ENCODE data around the gene FOXO3.
"Not testable (repeated sequence)": the region's sequence is repeated elsewhere in the genome, so short reads cannot be mapped to it uniquely, and the experiment has no call there.

FOXO3 gene

DNA sequence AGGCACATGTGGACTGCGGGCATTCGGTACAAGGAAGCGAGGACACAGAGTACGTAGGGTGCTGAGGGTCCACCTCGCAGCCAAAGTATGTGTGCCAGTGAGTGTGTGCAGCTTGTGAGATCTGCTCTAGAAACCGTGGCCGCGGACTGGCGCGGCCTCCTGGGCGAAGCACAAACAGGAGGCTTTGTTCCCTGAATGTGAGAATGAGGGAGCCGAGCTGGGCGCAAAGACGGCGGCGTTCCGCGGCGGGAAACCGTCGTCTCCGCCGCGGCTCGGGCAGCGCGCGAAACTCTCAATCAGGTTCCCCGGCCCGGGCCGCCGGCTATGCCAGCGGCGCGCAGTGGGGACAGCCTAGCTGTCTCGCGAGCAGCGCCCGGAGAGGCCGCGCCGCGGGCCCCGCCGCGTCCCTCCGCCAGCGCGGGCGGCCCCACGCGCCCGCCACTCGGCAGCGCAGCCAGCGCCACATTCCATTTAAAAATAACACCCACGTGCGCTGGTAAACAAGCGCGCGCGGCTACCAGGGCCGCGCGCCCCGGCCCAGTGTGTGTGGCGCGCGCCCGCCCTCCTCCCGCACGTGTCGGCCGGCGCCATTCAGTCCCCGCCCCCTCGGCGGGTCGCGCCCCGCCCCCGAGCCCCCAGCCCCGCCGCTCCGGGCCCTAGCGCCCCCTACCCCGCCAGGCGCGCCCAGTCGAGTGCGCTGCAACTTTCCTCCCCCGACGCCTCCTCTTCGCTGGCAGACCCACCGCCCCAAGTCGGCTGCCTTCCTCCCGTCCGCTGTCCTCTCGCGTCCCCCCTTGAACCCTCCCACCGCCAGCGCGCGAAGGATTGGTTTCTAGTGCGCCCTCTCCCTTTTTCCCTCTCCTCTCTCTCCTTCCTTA, 3.0 kb upstream of the FOXO3 start:
- H4K5ac ChIP-seq (ENCODE audit: low read length) = no peak overlapping the region
- no peak overlapping the region for H3K23ac ChIP-seq (ENCODE audit: low read length)
- H4K8ac ChIP-seq (ENCODE audit: low read depth, low read length) = no peak overlapping the region
- H3K27me3 ChIP-seq (ENCODE audit: insufficient read depth, low read length, poor library complexity) = no peaks in the 10 kb centered on the region
- peak overlapping the region; percentile 82 for H3K4me3 ChIP-seq (ENCODE audit: low read length)
- H2BK5ac ChIP-seq (ENCODE audit: low read length) = peak overlapping the region; percentile 70
- WGBS (ENCODE audit: extremely low coverage, insufficient coverage, low lambda C conversion rate) = no CpG with 5 or more reads among the region's 105 CpGs
- H3K79me1 ChIP-seq (ENCODE audit: low read length) = peaks cover 4% of the 10 kb centered on the region
- no peak overlapping the region for H2BK15ac ChIP-seq (replicated peaks; ENCODE audit: low read depth)
- no peak overlapping the region for H2BK120ac ChIP-seq (ENCODE audit: low read depth, low read length)
- peaks cover 7% of the 10 kb centered on the region for H3K79me2 ChIP-seq (ENCODE audit: control insufficient read depth, insufficient read depth, low read length)
- peak overlapping the region; percentile 93 for H3K27ac ChIP-seq (ENCODE audit: low read depth, low read length)
- H3K4ac ChIP-seq (ENCODE audit: low read depth, low read length) = peak overlapping the region; percentile 70
- peak overlapping the region; percentile 97 for H3K56ac ChIP-seq (ENCODE audit: low read length)
- H3K9ac ChIP-seq (ENCODE audit: low read length) = peak overlapping the region; percentile 91
- H3K4me2 ChIP-seq (ENCODE audit: low read length) = peak overlapping the region; percentile 96
- peak; percentile 57 for DNase-seq
- H3K18ac ChIP-seq (ENCODE audit: low read length) = peak overlapping the region; percentile 94
- H2AK5ac ChIP-seq (ENCODE audit: low read length) = no peak overlapping the region
- H3K36me3 ChIP-seq (ENCODE audit: control insufficient read depth, insufficient read depth, low read length) = no peaks in the 10 kb centered on the region
- H3K4me1 ChIP-seq (ENCODE audit: control insufficient read depth, low read depth, low read length) = peaks cover 8% of the 10 kb centered on the region

DNA sequence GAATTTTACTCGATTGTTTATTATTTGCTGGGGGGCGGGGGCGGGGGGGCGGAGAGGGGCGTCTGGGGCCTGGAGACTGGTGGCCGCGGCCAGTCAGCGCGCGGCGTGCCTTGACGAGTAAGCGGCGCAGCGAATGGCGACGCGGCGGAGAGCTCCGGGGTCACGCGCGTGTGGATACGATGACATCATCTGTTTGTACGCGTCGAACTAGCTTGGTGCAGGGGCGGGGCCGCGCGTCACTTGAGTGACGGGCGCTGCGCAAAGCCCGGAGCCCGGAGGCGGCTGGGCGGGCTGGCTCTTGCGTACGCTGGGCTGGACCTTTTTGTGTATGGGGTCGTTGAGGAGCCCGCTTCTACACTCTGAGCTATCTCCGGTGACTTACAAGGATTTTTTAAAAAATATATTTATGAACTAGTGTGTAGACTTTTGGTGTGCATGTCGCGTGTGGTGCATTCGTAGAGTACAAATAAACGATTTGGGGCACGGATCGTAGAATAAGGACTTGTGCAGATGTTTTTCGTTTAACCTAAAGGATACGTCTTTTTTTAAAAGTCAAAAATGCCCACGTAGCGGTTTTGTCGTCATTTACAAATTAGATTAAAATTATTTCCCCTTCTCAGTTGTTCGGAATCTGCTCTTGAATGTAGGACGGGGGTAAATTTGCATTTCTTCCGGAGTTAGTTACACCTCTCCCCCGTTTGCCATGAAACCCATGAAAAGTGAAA, 2.2 kb upstream of the FOXO3 start:
- Histone ChIP-seq H3K79me2 (ENCODE audit: control insufficient read depth, insufficient read depth, low read length) (peaks cover 7% of the 10 kb centered on the region), H3K36me3 (ENCODE audit: control insufficient read depth, insufficient read depth, low read length) (no peaks in the 10 kb centered on the region), H3K4ac (ENCODE audit: low read depth, low read length) (no peak overlapping the region), H4K8ac (ENCODE audit: low read depth, low read length) (no peak overlapping the region), H3K4me1 (ENCODE audit: control insufficient read depth, low read depth, low read length) (peaks cover 8% of the 10 kb centered on the region), H2BK120ac (ENCODE audit: low read depth, low read length) (no peak overlapping the region), H3K27me3 (ENCODE audit: insufficient read depth, low read length, poor library complexity) (no peaks in the 10 kb centered on the region), H3K23ac (ENCODE audit: low read length) (no peak overlapping the region), H3K79me1 (ENCODE audit: low read length) (peaks cover 4% of the 10 kb centered on the region), H3K18ac (ENCODE audit: low read length) (peak overlapping the region; percentile 94), H4K5ac (ENCODE audit: low read length) (no peak overlapping the region), H2AK5ac (ENCODE audit: low read length) (no peak overlapping the region), H3K4me3 (ENCODE audit: low read length) (peak overlapping the region; percentile 82), H2BK5ac (ENCODE audit: low read length) (no peak overlapping the region), H2BK15ac (replicated peaks; ENCODE audit: low read depth) (no peak overlapping the region), H3K56ac (ENCODE audit: low read length) (peak overlapping the region; percentile 97), H3K4me2 (ENCODE audit: low read length) (peak overlapping the region; percentile 94), H3K9ac (ENCODE audit: low read length) (peak overlapping the region; percentile 83), H3K27ac (ENCODE audit: low read depth, low read length) (peak overlapping the region; percentile 93)
- DNase-seq = peak; percentile 99
- WGBS (ENCODE audit: extremely low coverage, insufficient coverage, low lambda C conversion rate) = no CpG with 5 or more reads among the region's 58 CpGs

DNA sequence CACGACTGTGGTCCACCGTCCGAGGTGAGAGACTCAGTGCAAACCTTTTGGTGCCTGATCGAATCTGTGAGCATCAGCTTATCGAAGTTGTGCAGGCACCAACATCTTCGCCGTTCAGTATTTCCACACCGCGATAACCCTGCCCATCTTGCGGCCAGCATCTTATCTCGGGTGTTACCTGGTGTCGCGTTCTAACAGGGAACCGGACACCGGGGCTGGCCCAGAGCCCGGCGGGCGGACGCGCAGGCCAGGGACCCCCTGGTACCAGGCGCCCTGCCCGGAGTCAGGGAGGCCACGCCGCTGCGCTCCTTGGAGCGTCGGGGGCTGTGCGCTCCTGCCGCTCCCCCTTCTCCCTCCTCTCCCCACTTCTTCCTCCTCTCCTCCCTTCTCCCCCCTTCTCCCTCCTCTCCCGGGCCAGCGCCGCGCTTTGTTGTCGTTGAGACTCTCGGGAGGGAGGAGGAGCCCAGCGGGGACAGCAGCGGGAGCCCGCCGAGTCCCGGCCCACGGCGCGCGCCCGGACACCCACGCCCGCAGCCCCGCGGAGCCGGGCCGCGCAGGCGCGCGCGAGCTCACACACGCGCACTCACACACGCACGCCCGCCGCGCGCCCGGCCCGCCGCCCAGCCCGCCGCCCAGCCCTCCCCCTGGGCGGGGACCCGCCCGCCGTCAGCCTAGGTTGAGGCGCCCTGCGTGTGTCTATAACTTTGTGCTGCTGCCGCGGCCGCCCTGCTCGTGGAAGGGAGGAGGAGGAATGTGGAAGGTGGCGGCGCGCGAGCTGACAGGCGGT, 1.4 kb upstream of the FOXO3 start:
- peak overlapping the region; percentile 94 for H3K4me2 ChIP-seq (ENCODE audit: low read length)
- peaks cover 10% of the 10 kb centered on the region for H3K79me2 ChIP-seq (ENCODE audit: control insufficient read depth, insufficient read depth, low read length)
- H3K9ac ChIP-seq (ENCODE audit: low read length) = peak overlapping the region; percentile 81
- peak; percentile 82 for DNase-seq
- H4K5ac ChIP-seq (ENCODE audit: low read length) = no peak overlapping the region
- H3K79me1 ChIP-seq (ENCODE audit: low read length) = peaks cover 7% of the 10 kb centered on the region
- no peak overlapping the region for H2BK15ac ChIP-seq (replicated peaks; ENCODE audit: low read depth)
- no peak overlapping the region for H2BK120ac ChIP-seq (ENCODE audit: low read depth, low read length)
- no peak overlapping the region for H2AK5ac ChIP-seq (ENCODE audit: low read length)
- H3K36me3 ChIP-seq (ENCODE audit: control insufficient read depth, insufficient read depth, low read length) = no peaks in the 10 kb centered on the region
- no peak overlapping the region for H4K8ac ChIP-seq (ENCODE audit: low read depth, low read length)
- peak overlapping the region; percentile 35 for H2BK5ac ChIP-seq (ENCODE audit: low read length)
- WGBS (ENCODE audit: extremely low coverage, insufficient coverage, low lambda C conversion rate) = no CpG with 5 or more reads among the region's 84 CpGs
- peak overlapping the region; percentile 65 for H3K4me3 ChIP-seq (ENCODE audit: low read length)
- H3K4ac ChIP-seq (ENCODE audit: low read depth, low read length) = no peak overlapping the region
- H3K4me1 ChIP-seq (ENCODE audit: control insufficient read depth, low read depth, low read length) = peaks cover 10% of the 10 kb centered on the region
- peak overlapping the region; percentile 15 for H3K27ac ChIP-seq (ENCODE audit: low read depth, low read length)
- peak overlapping the region; percentile 29 for H3K18ac ChIP-seq (ENCODE audit: low read length)
- H3K27me3 ChIP-seq (ENCODE audit: insufficient read depth, low read length, poor library complexity) = no peaks in the 10 kb centered on the region
- peak overlapping the region; percentile 93 for H3K56ac ChIP-seq (ENCODE audit: low read length)
- peak overlapping the region; percentile 66 for H3K23ac ChIP-seq (ENCODE audit: low read length)

DNA sequence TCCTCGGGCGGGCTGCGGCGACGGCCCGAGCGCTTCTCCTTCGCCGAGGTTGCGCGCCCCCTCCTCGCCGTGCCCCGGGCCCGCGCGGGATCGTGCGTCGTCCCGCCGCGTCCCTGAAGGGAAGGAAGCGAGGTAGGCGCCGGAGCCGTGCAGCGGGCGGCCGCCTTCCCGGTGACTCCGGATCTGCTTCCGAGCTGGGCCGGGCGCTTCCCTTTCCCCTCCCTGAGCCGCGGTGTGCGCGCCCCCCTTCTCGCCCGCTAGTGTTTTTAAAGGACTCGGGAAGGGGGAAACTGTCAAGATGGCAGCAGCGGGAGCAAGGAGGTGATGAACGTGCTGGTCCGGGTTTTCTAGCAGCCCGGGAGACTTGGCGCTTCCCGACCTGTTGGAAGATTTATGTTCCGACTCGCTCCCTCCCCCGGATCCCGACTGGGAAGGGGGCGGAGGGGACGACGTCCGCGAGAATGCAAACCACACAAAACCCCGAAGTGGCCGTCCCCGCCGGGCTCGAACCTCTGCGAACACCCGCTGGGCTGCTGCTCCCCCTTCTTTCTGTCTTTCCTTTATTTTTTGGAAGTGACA, 744 bp upstream of the FOXO3 start:
- H3K56ac ChIP-seq (ENCODE audit: low read length) = peak overlapping the region; percentile 93
- no peak overlapping the region for H2BK15ac ChIP-seq (replicated peaks; ENCODE audit: low read depth)
- H3K27ac ChIP-seq (ENCODE audit: low read depth, low read length) = peak overlapping the region; percentile 86
- no peak overlapping the region for H4K5ac ChIP-seq (ENCODE audit: low read length)
- no peak overlapping the region for H2AK5ac ChIP-seq (ENCODE audit: low read length)
- H2BK5ac ChIP-seq (ENCODE audit: low read length) = no peak overlapping the region
- no peaks in the 10 kb centered on the region for H3K36me3 ChIP-seq (ENCODE audit: control insufficient read depth, insufficient read depth, low read length)
- peak overlapping the region; percentile 85 for H3K4me2 ChIP-seq (ENCODE audit: low read length)
- H3K79me1 ChIP-seq (ENCODE audit: low read length) = peaks cover 8% of the 10 kb centered on the region
- peak overlapping the region; percentile 81 for H3K9ac ChIP-seq (ENCODE audit: low read length)
- peak; percentile 96 for DNase-seq
- no CpG with 5 or more reads among the region's 64 CpGs for WGBS (ENCODE audit: extremely low coverage, insufficient coverage, low lambda C conversion rate)
- no peak overlapping the region for H2BK120ac ChIP-seq (ENCODE audit: low read depth, low read length)
- H3K4ac ChIP-seq (ENCODE audit: low read depth, low read length) = no peak overlapping the region
- H3K4me1 ChIP-seq (ENCODE audit: control insufficient read depth, low read depth, low read length) = peaks cover 10% of the 10 kb centered on the region
- peak overlapping the region; percentile 80 for H3K23ac ChIP-seq (ENCODE audit: low read length)
- peaks cover 13% of the 10 kb centered on the region for H3K79me2 ChIP-seq (ENCODE audit: control insufficient read depth, insufficient read depth, low read length)
- H3K18ac ChIP-seq (ENCODE audit: low read length) = peak overlapping the region; percentile 93
- H4K8ac ChIP-seq (ENCODE audit: low read depth, low read length) = no peak overlapping the region
- H3K27me3 ChIP-seq (ENCODE audit: insufficient read depth, low read length, poor library complexity) = no peaks in the 10 kb centered on the region
- H3K4me3 ChIP-seq (ENCODE audit: low read length) = peak overlapping the region; percentile 65

DNA sequence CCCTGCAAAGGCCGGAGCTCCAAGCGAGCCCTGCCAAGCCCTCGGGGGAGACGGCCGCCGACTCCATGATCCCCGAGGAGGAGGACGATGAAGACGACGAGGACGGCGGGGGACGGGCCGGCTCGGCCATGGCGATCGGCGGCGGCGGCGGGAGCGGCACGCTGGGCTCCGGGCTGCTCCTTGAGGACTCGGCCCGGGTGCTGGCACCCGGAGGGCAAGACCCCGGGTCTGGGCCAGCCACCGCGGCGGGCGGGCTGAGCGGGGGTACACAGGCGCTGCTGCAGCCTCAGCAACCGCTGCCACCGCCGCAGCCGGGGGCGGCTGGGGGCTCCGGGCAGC, 561 bp downstream of the FOXO3 start:
- H3K36me3 ChIP-seq (ENCODE audit: control insufficient read depth, insufficient read depth, low read length); H4K8ac ChIP-seq (ENCODE audit: low read depth, low read length); H2BK120ac ChIP-seq (ENCODE audit: low read depth, low read length); H3K4me3 ChIP-seq (ENCODE audit: low read length); H3K4me1 ChIP-seq (ENCODE audit: control insufficient read depth, low read depth, low read length); H3K23ac ChIP-seq (ENCODE audit: low read length); H4K5ac ChIP-seq (ENCODE audit: low read length); H2BK5ac ChIP-seq (ENCODE audit: low read length); H2BK15ac ChIP-seq (replicated peaks; ENCODE audit: low read depth); H2AK5ac ChIP-seq (ENCODE audit: low read length); H3K27ac ChIP-seq (ENCODE audit: low read depth, low read length); H3K4ac ChIP-seq (ENCODE audit: low read depth, low read length); H3K27me3 ChIP-seq (ENCODE audit: insufficient read depth, low read length, poor library complexity); H3K4me2 ChIP-seq (ENCODE audit: low read length); DNase-seq: not testable (repeated sequence)
- Histone ChIP-seq H3K79me2 (ENCODE audit: control insufficient read depth, insufficient read depth, low read length) (peaks cover 21% of the 10 kb centered on the region), H3K79me1 (ENCODE audit: low read length) (peaks cover 10% of the 10 kb centered on the region), H3K9ac (ENCODE audit: low read length) (peak overlapping the region; percentile 91), H3K18ac (ENCODE audit: low read length) (peak overlapping the region; percentile 86), H3K56ac (ENCODE audit: low read length) (peak overlapping the region; percentile 38)
- WGBS (ENCODE audit: extremely low coverage, insufficient coverage, low lambda C conversion rate) = no CpG with 5 or more reads among the region's 40 CpGs

Measured in mesendoderm (in vitro differentiated cells).